GM18502 (cell line): ENCODE results near the gene STARD10.

Experiments
- ATAC-seq: cut with Tn5 transposase; IDR thresholded peaks from one replicate; pipeline ENCODE4 v1.9.1; 2021; ENCODE audit warnings: mild to moderate bottlenecking; ENCODE audit not compliant: unreplicated experiment, poor library complexity

Gene STARD10

DNA sequence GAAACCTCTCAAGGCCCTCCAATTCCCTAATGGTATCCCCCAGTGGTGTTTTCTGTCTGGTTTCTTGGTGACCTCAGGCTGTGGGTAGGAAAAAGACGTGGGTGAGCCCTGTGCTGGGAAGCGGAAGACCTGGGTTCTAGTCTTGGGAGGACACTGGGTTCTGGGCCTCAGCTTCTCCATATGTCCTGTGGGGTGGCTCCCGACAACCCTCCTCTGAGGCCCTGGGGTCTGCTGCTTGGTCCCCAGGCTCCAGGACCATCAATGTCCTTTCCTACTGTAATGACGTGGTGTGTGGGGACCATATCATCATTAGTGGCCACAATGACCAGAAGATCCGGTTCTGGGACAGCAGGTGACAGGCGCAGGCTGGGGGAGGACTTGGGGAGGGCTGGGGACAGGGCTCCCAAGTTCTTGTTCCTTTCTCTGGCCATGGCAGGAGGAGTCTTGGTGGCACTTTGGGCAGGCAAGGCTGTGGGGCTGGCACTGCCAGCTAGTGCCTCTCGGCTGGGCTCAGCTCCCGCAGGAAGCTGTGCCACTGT lies 33.2 kb upstream of the STARD10 start:
- no peak for ATAC-seq

DNA sequence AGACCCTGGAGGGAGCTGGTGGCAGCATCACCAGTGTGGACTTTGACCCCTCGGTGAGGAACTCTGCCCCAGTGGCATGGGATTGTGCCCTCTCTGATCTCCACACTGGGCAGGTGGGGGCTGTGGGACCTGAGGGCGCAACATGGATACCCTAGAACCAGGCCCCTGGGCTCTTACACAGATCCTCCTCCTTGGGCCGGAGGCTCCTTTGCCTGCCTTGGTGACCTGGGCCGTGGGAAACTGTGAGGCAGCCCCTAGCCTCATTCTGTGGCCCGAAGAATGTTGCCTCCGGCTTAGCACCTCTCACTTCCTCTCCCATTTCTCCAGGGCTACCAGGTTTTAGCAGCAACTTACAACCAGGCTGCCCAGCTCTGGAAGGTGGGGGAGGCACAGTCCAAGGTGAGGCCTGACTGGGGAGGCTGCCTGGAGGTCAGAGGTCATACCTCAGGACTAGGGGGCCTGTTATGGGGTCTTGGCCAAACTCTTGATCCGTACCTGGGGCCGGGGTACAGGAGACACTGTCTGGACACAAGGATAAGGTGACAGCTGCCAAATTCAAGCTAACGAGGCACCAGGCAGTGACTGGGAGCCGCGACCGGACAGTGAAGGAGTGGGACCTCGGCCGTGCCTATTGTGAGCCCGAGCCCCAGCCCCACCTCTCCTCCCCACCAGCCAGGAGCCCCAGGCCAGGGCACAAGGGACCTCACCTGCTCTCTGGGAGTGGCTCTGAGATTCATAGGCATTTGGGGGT lies 32.5 kb upstream of the STARD10 start:
- ATAC-seq: no peak

DNA sequence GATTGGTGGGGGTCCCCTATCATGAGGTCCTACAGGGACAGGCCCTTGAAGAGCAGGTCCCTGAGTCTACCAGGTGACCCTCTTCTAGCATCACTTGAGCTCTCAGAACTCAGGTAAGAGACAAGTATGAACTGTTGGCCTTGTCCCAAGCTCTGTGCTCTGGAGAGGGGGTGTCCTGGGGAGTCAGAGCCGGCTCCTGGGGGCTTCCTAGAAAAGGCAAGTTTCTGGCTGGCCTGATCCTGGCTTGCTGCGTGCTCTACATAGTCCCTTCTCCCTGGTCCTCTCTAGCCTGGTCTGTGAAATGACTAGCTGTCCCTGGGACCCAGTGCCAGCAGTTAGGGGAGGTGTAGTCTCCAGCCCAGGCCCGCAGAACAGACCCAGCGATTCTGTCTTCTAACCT lies 31.8 kb upstream of the STARD10 start:
- no peak for ATAC-seq

DNA sequence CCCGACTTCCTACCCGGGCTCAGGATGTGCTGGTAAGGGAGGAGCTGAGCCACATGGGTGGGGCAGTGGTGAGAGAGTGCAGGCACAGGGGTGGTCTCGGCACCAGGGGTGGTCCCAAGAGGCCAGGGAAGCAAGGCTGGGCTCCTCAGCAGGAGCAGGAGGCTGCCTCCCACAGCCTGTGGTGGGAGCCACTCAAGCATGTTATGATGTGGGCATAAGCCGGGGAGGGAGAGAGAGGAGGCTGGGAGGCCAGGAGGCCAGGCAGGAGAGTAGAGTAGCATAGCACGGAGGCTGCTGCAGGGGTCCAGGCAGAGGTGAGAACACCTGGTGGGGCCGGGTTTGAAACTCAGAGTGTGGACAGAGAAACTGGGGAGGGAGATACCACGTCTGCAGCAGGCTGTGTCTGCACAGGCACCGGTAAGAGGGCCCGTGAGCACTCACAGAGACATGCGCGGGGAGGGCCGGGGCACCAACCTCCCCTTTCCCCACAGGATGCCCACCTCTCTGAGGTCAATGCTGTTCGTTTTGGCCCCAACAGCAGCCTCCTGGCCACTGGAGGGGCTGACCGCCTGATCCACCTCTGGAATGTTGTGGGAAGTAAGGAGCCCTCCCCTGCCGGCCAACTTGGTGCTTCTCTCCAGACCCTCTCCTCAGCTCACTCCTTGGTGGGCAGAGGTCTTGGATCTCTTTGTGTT lies 31.1 kb upstream of the STARD10 start:
- ATAC-seq: no peak

DNA sequence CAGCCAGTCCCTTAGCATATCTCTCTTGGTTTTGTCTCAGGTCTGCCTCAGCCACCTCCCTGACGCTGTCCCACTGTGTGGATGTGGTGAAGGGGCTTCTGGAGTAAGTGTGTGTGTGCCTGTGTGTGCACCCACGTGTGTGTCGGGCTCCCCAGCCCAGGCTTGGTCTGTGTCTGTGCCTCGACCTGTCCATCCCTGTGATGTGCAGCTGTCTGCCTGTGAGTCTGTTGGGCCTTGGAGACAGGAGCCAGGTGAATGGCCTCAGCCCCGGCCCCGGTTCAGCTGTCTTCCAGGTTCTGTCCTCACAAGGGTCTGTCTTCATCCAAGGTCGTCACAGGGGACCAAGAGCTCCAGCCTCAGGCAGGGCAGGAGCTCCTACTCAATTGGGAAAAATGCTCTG lies 30.2 kb upstream of the STARD10 start:
- ATAC-seq: no peak

DNA sequence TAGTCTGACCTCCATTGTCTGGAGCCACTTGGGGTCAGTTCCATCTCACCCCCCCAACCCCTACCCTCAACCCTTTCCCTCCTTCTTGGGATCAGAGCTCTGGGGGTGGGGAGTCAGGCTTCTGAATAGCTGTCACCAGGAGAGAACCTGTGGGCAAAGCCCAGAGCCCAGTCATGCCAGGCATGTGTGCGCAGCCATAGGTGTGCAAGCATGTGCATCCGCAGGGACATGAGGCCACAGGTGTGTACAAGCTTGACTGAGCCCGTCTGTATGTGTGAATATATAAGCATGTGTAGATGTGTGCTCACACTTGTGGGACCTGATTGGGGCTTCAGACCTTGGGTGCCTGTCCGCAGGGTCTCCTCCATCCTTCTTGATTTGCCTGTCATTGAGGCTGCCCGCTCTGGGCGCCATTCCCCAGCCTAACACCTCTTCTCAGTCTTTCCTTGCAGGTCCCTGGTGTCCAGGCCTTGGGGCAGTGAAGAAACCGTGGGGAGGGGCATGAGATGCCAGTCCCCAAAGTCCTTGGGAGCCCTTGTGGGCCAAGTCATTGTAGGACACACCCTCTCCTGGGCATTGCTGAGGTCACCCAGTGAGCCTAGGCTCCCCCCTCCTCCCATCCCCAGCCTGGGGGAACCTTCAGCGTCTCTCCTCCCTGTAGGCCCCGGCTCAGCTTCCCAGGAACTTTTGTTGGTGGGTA lies 29.4 kb upstream of the STARD10 start:
- no peak for ATAC-seq

DNA sequence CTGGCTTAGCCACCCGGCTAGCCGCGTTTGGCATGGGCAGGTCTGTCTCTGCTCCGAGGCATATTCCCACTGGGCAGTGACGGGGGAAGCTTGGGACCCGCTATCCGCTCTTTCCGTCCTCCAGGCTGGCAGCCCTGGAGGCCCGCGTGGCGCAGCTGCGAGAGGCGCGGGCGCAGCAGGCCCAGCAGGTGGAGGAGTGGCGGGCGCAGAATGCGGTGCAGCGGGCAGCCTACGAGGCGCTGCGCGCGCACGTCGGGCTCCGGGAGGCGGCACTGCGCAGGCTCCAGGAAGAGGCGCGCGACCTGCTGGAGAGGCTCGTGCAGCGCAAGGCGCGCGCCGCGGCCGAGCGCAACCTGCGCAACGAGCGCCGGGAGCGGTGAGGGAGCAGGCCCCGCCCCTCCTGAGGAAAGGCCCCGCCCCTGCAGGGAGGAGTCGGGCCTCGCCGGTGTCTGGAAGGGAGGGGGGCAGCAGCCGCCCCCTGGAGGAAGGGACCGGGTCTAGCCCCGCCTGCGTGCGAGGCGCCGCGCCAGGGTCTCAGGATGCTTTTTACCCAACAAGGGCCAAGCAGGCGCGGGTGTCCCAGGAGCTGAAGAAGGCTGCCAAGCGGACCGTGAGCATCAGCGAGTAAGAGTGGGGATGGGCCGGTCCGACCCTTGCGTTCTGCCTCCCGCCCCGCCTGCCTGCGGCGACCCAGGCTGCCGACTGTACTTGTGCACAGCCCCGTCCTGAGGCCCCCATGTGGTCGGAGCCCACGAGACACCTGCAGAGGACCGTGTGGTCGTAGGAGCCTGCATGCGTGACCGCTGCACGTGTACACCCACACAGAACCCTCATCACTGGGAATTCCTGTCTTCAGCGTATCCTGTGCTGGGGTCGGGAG lies 28.3 kb upstream of the STARD10 start:
- ATAC-seq: peak; percentile 56

DNA sequence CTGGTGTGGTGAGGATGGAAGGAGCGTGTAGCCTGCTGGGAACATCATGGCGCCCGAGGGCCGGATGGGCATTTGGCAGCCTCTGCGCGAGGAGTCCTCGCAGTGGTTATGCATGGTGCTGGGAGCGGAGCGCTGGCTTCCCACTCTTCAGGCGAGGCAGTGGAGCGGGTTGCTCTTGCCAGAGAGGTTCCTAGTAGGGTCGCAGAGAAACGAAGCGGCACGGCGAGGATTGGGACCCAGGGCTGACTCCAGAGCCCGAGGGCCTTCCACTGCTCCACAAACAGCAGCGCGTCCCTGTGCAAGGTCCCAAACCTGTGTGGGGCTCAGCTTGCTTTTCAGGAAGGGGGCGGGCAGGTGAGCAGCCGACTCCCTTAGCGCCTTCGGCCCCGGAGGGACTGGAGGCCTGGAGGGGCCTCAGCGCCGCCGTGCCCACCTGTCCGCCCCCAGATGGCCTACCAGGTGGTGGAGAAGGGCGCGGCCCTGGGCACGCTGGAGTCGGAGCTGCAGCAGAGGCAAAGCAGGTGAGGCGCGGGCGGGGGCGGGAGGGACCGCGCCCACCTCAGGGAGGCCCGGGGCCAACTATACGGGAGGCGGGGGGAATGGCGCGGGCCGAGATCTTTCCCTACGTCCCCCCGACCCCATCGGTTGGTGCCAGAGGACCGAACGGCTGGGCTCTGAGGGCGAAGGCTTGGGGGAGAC lies 27.5 kb upstream of the STARD10 start:
- no peak for ATAC-seq

DNA sequence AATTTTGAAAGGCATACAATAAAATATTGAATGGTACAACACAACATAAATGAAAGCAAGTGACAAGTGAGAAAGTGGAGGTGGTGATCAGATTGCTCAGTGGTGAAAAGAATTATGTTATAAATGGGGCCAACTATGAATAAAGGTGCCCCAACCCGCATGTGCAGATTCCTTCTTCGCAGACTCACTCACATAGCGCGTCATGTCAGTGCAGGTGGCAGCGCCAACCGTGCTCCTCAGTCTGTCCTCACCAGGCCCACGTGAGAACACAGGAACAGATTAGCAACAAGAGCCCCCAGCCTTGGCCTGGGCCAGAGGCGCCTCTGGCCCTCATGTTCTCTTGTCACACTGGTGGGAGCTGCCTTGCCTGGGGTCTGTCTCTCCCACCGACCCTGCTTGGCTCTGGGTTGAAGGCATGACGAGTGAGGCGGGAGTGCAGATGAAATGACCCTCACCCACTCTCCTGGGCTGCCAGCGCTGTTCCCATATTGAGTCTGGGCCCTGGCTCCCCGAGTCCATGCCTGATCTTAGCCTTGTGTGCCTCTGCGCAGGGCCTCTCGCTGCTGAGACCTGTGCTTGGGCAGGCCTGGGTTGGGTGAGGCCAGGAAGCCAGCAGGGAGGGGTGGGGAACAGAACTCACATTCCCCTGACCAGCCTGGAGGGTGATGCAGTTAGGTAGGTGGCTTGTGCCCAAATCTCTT lies 26.7 kb upstream of the STARD10 start:
- ATAC-seq: no peak

DNA sequence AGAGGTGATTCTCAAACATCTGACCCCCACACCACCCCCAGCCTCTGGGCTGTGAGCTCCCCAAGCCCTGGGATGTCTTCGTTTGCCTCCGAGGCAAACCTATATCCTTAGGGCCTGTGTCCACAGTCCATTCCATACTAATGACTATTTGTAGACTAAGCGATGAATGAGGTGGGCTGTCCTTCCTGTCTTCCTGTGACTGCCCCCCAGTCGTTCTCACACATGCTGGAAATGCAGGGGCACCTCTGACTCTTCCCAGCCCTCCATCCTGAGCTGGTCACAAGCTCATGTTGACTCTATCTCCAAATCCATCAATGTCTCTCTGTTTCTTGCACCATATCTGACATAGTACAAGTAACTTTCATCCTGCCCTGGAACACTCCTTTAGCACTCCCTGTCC lies 25.1 kb upstream of the STARD10 start:
- no peak for ATAC-seq

DNA sequence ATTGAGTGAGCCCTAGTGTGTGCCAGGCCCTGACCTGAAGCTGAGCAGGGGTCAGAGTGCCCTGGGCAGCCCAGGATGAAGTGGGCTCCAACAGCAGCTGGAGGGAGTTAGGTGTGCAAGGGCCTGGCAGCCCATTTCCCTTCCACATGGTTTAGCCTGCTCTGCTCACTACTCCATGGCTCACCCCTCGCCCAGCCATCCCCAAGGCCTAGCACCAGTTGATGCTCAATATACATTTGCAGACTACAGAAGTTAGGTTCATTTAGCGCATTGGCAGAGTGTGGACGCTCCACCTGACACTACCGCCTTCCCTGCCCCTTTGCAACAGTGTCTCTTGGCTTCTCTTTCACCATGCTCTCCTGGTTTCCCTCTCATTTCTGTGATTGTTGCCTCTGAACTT lies 24.1 kb upstream of the STARD10 start:
- ATAC-seq: no peak

DNA sequence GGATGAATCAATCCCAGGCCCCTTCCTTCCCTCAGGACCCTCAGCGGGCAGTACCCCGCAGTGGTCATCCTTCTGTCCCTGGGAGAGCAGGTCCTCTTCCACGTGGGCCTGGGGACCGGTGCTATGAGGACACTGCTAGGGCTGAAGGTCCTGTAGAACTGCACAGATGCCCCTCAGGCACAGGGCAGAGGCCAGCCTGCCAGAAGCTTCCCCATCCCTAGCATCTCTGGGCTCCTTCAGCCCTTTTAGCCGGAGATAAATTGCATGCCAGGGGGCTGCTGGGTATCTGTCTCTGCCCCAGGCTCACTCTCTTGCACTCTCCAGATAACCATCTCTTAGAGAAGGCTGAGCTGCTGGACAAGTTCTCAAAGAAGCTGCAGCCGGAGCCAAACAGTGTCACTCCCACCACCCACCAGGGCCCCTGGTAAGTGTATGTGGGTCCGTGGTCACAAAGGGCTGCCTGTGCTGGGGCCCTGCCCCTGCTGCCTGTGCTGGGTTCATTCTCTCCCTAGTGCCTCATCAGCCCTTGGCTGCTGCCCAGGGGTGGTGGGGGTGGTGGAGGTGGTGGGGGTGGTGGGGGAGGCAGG lies 22.6 kb upstream of the STARD10 start:
- no peak for ATAC-seq

DNA sequence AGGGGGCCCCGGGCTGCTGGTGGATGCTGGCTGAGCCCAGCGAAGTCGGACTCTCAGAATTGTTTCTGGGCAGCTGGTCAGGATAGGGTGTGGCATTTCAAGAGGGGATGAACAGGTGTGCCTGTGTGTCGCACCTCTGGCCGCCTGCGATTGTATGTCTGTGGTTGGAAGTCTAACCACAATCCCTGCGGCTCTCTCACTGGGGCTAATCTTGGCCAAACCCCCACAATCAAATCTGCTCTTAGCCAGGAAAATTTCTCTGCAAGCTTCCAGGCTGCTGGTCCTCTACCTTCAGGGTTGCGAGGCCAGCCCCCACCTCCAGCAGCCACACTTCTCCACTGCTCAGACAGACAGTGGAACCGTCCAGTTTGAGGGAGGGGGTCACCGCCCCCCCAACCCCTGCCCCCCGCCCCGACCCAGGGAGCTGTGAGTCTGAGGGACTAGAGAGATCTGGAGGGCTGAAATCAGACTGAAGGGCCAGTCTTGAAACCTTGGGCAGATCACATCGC lies 21.3 kb upstream of the STARD10 start:
- peak; percentile 2 for ATAC-seq

DNA sequence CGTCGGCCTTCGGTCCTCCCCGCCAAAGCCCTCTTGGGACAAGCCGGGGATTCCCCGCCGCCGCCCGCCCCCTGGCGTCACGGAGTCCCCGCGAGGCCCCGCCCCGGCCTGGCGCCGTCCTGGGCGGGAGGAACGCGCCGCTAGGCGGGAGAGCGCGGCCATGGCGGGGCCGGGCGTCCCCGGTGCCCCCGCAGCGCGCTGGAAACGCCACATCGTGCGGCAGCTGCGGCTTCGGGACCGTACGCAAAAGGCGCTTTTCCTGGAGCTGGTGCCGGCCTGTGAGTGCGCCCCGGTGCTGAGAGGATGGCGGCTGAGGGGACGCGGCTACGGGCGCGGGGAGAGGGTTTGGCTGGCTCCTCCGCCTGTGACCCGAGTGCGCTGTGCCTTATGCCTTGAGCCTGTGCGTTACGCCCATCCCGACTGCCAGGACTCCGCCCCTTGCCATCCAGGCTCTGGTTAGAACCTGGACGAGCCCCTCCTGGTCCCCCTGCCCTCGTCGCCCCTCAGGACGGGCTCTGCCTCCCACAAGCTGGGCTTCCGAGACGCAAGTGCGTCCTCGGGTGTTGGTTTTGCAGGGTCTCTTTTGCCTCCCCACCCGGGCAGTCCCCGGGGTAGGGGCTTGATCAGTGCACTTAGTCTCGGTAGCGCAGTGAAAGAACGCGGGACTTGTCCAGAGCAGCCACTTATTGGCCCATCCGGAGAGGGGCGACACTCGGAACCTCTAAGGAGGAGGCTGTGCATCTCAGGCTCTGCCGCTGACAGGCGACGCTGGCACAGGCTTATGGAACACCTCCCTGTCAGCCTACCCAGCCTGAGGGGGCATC lies 20.7 kb upstream of the STARD10 start, which contains the start of gene ATG16L2:
Gene ATG16L2 (plus strand): TSS at position 126 of the 824 bp plus-strand sequence. CDS start 35 bp downstream, at position 161.
- ATAC-seq: peak; percentile 61

DNA sequence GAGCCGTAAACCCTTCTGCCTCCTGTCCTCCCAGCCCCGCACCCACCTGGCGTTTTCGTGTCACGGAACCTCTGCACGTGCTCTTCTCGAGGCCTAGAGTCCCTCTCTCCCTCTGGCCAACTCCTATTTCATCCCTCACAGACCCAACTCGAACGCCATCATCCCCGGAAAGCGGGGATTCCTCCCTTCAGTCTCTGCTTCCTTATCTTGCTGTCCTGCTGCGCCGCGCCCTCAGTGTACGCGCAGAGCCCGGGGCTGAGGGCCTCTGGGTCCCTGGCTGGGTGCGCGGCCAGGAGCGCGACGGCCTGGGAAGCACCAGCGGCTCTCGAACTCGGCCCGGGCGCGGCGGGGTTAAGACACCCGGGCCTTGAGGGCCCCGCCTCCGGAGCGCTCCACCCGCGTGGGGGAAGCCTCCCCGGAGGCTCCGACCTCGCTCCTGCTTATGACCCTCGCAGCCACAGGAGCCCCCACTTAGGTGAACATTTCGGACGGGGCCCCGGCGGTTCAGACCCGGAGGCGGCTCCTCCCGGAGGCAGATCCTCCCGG lies 20.0 kb upstream of the STARD10 start:
- ATAC-seq: peak; percentile 41

DNA sequence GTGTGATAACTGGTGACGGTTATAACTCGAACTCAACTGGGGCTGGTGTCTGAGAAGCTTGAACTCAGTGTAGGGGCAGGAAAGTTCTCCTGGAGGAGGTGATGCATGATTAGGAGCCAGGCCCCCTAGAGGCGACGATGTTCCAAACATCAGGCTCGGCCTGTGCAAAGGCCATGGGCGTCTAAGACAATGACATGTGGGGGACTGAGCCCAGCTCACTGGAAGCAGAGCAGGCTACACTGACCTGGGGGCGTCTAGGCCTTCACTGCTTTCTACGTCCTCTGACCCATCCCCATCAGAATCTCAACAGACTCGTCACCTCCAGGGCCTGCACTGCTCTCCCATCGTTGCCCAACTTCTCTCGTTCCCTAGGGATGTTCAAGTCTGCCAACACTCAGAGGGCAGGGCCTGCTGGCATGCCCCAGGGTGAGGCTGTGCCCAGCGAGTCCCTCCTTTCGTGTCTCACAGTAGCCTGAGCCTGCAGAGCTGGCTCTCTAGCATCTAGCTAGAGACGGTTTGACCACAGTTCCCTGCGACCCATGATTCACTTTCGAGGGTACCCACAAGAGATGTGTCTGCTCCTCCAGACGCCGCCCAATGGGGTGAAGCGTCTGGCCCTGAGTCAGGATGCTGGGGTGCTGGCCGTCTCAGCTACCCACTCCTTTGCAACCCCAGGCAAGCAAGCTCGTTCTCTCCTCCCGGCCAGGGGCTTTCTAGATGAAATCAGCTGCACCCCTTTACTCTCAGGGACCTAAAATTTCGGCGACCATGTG lies 19.3 kb upstream of the STARD10 start:
- ATAC-seq: peak; percentile 43

DNA sequence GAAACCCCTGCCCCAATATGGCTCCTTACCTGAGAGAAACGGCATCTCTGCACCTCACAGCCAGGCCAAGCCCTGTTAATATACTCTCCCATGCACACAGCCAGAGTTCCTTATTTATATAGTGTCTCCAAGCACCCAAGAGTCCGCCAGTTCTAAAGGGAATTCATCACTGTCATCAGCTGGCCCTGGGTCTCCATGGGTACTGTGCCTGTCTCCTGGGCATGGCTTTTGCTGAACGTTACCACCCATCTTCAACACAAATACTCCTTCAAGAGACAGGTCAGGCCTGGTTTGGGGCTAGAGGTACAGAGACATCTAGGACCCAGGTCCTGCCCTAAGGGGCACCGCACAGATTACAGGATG lies 18.7 kb upstream of the STARD10 start:
- ATAC-seq: no peak
